Pons (tissue), 1 donor: ENCODE data around the gene CFAP92.

Experiments used
- DNase-seq: peaks from one replicate; pipeline ENCODE4 v3.0.0-alpha.2; 2016; ENCODE audit warnings: low spot score

The CFAP92 gene

DNA sequence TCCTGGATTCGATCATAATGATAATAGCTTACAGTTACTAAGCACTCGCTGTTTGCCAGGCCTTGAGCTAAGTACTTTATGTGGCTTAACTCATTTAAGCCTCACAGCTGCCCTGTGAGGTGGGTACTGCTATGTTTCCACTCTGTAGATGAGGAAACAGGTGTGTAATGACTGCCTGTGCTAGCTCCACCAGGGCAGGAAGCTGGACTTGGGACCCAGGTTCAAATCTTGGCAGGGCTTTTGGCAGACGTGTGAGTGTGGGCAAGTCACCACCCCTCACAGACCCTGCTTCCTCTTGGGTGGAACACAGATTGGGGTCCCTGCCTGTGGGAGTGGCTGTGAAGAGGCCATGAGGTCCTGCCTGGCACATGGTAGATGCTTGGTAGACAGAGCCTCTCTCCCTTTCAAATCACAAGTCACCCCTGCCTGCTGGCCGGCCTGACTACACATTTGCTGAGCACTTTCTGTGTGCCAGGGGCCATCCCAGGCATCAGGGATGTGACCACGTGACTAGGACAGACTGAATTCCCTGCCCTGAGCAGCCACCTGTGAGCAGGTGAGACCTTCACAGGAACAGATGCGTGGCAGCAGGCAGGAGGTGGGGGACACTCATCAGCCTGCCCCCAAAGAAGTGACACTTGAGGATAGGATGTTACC, 10.9 kb upstream of the CFAP92 start:
- no peak for DNase-seq

DNA sequence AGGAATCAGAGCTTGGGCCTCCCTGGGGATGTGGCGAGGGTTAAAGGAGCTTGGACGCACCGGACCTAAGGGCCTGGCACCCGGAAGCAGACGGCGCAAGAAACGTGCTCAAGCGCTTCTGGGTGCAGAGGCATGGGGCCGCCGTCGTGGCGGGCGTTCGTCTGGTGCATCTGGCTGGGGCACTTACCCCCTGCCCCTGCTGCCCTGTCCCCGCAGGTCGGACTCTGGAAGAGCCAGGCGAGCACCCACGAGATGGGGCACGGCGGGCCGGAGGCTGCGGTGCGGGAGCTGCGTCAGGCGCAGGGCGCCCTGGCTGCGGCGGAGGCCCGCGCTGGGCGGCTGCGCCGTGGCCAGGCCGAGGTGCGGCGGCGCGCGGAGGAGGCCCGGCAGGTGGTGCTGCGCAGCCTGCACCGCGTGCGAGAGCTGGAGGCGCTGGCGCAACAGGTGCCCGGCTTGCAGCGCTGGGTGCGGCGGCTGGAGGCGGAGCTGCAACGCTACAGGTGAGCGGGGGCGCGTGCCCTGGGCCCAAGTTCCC, 9.8 kb upstream of the CFAP92 start:
- no peak for DNase-seq

DNA sequence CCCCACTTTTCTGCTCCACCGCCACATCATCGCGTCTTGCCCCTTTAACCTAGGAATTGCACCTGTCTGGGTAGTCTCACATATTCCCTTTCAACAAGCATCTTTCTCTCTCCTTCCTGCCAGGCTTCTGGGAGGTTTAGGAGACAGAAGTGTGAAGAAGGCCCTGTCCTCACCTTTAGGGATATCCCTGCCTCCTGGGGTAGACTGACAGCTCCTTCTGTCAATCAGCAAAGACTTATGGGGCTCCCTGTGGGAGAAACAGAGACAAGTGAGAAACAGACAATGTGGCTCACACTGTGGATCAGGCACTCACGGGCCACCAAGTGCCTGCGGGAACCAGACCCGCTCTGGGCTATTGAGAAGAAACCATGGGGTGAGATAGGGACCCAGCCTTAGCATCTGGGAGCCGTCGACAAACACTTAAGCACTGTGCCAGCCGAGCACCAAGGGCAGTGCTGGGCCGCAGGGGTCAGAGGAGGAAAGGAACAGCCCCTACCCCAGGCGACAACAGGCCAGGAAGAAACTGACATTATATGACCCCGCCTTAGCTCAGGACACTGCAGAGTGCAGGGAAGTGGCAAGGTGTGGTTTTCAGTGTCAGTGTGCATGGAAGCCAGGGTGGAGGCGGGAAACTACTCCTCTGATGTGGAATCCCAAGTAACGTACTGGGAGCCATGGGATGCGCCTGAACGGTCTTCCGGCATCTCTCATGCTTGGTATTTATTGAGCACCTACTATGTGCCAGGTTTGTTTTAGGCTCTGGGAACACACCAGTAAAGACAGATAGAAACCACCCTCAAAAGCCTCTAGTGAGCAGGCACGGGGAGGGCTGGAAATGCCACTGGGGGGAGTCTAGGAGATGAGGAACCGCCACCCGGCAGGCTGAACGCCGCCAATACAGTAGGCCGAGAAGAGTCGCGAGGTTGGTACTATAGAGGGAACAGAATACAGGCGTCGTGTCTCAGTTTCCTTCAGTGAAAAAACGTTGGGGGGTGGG, 9.0 kb upstream of the CFAP92 start:
- DNase-seq = no peak

DNA sequence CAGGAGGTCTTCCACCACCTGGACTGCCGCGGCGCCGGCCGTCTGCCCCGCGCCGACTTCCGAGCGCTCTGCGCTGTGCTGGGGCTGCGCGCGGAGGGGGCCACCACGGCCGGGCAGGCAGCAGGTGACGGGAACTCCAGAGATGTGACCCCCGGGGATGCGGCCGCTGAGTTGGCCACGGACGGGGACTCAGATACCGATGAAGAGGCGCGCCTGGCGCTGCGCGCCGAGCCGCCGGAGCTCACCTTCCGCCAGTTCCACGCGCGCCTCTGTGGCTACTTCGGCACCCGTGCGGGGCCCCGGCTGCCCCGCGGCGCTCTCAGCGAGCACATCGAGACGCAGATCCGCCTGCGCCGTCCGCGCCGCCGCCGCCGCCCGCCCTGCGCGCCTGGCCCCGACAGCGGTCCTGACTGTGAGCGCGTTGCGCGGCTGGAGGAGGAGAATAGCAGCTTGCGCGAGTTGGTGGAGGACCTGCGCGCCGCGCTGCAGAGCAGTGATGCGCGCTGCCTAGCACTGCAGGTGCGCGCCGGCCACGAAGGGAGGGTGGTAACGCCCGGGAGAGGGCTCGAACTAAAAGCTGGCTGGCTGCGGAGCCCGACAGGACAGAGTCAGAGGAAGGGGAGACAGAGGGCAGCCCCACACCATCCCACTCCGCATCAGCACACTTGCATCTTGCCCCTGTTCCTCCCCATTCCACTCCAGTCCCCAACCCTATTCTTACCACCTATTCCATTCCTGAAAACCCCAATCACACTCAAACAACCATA, 8.1 kb upstream of the CFAP92 start:
- DNase-seq = no peak

DNA sequence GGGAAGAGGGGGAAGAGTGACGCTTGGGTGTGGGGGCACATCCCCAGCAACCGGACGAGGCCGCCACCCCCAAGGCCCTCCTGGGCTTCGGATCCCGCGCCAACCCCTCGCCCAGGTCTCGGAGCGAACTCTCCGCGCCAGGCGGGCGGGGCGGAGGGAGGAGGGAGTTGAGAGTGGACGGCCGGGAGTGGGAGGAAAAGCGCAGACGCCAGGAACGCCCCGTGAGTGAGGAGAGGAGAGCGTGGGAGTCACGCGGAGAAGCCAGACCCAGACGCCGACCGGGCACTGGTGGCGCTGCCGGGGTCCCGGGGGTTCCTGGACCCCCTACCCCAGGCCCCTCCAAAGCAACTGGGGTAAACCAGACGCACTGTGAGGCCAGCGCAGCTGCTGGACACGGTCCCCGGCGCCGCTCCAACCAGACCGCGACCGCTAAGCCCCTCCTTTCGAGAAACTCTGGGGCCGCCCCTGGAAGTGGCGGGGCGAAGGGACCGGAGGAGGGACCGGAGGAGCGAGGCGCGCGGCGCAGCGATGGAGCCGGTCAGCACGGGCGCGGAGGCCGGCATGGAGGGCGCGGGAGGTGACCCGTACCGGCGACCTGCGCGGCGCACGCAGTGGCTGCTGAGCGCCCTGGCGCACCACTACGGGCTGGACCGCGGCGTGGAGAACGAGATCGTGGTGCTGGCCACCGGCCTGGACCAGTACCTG, 7.4 kb upstream of the CFAP92 start, which contains the start of gene EFCC1:
EFCC1 (plus strand) TSS at position 204 of the 705 bp plus-strand sequence; CDS start at position 529, 325 bp downstream.
- no peak for DNase-seq

DNA sequence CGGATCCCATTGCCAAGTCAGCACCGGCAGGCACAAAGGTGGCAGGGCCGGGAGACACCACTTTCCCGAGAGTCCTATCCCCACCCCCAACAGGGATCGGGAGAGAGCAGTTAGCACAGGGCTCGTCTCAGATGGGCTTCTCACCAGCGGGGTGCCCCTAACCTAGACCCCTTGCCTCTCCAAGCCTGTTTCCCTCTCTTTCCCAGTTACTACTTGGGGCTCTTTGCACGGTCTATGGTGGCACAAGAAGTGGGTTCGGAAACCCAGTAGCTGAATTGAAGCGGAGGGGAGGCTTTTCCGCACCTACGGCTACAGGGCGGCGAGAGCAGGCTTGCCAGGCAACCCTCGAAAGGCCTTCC, 6.8 kb upstream of the CFAP92 start:
- DNase-seq = no peak

DNA sequence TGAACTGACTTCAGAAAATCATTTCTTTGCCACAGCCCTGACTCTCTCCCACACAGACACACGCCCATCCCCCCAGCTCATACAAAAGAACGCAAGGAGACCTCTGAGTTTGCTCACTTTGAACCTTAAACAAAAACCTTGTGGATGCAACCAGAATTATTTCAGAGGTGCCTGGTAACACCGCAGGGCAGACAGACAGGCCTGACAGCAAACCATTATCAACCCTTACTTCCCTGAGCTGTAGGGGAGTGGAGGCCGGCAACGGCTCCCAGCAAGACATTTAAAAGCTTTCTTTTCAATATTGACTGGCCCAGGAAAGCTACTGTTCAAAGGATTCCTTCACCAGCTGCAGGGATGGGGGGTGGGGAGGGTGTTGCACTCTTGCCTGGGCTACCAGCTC, 5.2 kb upstream of the CFAP92 start:
- DNase-seq = no peak

DNA sequence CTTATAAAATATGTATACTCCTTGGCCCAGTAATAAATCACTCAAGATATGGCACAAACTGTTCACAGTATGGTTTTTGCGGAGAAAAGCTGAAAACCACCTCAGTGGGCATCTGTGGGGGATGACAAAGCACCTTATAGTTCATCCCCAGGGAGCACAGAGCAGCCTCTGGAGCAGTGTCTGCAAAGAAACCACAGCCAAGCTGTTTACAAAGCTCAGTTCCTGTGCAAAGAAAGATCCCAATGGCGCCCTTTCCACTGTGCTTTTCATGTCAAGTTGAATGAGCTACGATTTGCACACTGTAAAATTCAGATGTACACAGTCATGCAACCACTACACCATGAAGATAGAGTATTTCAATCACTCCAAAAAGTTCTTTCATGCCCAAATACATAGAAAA, 4.7 kb upstream of the CFAP92 start:
- no peak for DNase-seq

DNA sequence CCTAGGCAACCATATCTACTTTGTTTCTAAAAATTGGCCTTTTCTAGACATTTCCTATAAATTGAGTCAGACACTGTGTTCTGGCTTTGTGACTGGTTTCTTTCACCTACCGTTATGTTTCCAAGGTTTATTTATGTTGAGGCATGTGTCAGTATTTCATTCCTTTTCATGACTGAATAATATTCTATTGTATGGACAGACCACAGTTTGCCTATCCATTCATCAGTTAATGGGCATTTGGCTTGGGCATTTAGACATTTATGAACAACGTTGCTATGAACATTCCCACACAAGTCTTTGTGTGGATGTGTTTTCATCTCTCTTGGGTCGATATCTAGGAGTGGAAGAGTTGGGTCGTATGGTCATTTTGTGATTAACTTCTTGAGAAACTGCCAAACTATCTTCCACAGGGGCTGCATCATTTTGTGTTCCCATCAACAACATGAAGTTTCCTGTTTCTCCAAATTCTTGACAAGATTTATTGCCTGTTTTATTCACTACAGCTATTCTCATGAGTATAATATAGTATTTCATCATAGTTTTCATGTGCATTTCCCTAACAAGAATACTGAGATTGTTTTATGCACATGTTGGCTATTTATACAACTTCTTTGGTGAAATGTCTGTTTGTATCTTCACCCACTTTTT, 3.7 kb upstream of the CFAP92 start:
- DNase-seq = no peak

DNA sequence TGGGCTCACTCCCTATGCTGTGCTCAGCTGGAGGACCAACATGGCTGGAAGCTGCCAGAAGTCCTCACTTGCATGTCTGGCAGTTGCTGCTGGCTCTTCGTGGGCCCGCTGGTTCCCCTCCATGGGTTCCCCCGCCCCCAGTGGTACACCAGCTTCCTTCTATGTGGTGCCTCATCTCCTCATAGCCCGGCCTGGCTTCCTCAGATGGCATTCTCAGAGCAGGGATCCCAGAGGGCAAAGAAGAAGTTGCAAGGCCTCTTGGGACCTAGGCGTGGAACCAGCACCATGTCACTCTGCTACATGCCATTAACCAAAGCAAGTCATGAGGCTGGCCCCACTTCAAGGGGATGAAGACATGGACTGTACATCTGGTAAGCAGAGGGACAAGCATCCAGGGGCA, 2.9 kb upstream of the CFAP92 start:
- DNase-seq = no peak

DNA sequence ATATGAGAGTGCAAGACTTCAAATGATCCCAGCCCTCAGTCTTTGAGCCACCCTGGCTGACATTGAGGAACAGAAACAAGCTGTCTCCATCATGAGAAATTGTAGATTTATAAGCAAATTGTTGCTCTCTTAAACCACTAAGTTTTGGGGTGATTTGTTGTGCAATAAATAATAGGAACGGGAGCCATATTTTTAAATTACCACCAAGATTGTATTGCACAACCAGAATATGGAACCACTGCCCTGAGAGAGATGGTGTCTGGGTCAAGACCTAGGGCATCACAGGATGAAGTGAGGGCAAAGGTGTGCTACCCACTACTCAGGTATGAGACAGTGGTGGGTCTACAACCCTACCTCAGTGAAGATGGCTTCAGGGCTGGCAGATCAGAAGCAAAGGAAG, 2.3 kb upstream of the CFAP92 start:
- no peak for DNase-seq

DNA sequence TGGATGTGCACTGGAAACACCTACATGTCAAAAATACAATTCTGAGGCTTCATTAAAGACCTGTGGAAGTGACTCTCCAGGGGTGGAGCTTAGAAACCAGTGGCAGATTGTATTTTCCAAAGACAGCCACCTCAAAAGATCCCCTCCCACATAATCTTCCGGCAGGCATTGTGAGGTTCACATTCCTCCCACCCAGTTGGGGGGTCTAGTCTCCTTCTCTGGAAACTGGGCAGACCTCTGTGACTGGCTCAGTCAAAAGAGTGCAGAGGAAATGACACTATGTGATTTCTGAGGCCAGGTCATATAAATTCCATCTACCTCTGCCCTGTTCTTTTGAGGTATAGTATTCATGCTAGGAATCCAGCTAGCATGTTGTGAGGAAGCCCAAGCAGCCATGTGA, 1.9 kb upstream of the CFAP92 start:
- no peak for DNase-seq

DNA sequence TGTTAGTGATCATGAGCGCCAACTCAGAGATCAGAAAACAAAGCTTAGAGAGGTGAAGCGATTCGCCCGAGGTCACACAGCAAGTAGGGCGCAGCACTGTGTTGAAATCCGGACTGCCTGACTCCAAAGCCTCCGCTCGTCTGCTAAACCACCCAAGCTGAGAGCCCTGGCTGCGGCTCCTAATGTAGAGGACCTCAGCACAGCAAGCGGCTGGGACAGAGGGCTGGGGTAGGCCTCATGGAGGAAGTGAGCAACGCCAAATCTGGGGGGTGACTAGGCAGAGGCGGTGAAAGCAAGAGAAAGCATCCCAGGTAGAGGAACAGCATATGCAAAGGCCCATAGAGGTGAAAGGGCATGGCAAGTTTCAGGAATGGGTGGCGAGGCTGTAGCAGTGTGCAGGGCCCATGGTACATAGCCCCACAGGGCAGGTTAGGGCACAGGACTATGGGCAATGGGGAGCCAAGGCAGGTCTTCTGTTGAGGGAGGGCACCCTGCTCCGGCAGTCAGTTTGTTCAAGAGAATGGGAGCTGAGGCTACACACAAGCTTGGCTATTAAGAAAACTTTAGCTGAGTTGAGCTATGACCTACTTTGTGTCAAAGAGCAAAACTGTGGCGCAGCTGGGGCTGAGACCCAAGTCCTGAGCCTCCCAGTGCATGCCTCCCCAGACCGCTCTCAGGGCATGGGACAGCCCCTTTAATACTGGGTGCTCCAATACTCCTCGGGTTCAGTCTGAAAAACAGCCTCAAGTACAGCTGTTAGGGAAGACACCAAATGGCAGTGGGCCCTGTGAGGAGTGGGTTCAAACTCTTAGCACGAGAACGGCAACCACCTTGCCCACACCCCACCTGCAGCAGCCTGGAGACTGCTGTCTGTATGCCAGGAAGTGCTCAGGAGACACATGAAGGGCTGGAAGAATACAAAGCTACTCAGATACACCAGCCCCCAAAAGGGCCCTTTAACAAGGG, 988 bp upstream of the CFAP92 start:
- DNase-seq = no peak

DNA sequence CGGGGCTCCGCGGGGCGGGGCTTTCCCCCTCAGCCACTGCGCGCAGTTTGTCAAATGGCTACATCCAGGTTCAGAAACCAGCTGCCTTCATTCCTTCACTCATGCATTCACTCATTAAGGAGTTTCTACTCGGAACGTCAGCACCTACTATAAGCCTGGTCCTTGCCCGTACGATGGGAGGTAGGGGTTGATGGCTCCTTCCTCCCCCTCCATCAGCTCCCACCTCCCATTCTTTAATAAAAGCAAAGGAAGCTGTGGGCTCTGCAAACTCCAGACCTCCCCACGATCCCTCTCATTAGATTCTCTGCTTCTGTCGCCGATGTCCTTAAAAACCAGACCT, 267 bp upstream of the CFAP92 start:
- DNase-seq = no peak

DNA sequence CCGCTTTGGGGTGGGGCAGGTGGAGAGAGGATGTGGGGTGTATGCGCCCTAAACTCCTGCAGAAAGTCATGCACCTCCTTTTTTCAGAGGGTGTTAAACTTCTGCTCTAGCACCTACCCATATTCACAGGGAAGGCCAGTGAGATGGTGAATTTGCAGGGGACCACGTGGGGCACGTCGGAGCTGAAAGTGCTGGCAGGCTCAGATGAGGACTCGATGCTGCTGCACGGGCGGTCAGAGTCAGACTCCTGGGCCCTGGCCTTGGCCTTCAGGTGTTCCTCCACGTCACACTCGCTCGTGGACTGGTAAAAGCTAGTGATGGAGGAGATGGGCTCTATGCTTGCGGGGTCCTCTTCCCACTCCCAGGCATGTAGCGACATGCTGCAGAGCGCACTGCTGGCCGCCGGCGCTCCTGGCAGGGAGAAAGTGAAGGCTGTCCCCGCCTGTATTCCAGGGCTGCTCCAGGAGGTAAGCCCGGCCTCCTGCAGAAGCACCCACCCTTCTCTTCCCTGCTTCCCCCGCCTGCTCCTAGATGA, 883 bp downstream of the CFAP92 start:
- DNase-seq = no peak

DNA sequence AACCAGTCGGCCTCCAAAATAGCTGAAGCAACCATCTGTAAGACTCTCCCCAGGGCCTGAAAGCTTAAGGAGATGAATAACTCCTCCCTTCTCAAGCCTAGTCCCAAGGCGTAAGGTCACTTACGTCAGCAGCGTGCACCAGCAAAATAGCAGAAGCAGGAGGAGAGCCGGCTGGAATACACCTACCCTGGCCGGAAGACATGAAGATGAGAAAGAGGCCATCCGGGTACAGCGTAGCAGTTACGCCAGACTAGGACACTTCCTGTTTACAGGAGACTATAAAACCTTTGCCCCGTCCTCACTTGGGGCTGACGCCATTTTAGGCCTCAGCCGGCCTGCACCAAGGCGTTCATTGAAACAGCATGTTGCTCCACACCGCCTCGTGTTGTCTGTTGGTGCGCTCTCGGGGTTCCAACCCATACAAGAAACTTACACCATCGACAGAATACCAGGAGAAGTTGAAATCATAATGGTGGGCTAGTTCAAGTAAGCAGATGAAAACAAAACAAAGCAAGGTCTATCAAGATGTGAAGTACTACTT, 2.5 kb downstream of the CFAP92 start:
- no peak for DNase-seq

DNA sequence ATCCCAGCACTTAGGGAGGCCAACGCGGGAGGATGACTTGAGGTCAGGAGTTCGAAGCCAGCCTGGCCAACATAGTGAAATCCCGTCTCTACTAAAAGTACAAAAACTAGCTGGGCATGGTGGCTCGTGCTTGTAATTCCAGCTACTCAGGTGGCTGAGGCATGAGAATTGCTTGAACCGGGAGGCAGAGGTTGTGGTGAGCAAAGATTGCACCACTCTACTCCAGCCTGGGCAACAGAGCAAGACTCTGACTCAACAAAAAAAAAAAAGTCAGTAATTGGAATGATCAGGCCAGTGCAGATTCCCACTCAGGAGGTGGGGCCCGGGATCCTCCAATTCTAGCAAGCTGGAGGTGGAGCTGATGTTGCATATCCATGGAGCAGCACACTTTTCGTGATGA, 5.6 kb downstream of the CFAP92 start:
- DNase-seq = no peak

DNA sequence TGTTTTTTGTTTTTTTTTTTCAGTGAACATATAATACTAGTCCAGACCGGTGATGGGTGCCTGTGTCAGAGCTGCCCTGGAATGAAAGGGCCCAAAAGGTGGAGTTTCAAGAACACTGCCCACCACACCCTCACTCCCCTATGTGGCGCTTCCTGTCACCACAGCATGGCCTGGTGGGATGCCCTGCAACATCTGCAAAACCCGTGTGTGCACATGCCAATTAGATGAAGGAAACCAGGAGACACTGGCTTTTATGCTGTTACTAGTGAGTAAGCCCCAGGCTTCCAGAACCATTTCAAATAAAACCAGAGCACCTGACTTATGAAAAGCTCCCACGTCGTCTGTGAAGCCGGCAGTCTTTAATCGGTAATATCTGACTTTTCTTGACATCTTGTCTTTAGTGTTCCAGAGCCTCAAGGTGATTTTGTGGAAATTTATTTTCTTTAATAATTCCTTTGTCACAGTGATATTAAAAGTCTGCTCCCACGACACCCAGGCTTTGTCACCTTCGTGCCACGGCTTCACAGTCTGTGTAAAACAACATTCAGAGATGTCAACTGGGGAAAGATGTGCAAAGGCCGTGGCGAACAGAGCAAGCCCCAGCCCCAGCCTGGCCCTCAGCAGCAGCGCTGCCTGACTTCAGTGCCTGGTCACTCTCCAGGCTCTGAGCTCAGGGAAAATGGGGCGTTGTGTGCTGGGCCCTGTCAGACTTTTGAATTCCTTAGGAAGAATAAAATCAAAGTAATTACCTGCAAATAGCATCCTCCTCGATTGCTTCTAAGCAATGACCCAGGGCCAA, 6.4 kb downstream of the CFAP92 start:
- no peak for DNase-seq

DNA sequence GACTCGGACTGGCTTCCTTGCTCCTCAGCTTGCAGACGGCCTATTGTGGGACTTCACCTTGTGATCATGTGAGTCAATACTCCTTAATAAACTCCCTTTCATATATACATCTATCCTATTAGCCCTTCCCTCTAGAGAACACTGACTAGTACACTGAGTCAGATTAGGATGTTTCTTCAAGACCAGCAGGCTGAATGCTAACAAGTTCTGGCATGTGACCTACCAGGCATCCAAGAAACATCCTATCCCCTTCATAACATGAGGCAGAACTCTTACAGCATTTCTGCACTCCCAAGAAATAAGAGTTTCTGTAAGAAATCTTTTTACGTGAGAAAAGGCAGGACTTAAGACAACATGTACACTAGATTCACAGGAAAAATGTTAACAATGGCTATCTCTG, 9.3 kb downstream of the CFAP92 start:
- DNase-seq = no peak
